Measurements from ENCODE around the gene EXOC7. TPM values are rescaled to one million over a fixed set of nuclear protein-coding genes. Genes with fewer than 3 reads are reported as not detected.

EXOC7 gene
- total and polyA plus RNA-seq, 10 donors: 26.2 to 128 (median 90.8) TPM

- no peak overlapping the region for H3K27ac ChIP-seq
- TF ChIP-seq POLR2A (IDR thresholded peaks at IDR 0.05) (no peak), POLR2AphosphoS5 (IDR thresholded peaks at IDR 0.05) (no peak), CTCF (IDR thresholded peaks at IDR 0.05 in 8 of 11, conservative IDR thresholded peaks at IDR 0.05 in 3 of 11) (no peak)
- no peaks in the 10 kb centered on the region for H3K9me3 ChIP-seq
- no peak for DNase-seq
- H3K36me3 ChIP-seq: peaks cover 3 to 96% (median 86%) of the 10 kb centered on the region in 6 donors
- WGBS, 5 donors: 93 to 98% (median 96%) methylated on average over 7 to 13 of the region's 13 CpGs
- no peaks in the 10 kb centered on the region for H3K4me1 ChIP-seq
- H3K4me3 ChIP-seq: no peak overlapping the region
- no peaks in the 10 kb centered on the region for H3K27me3 ChIP-seq (replicated peaks in 1 of 7)
- intact Hi-C loops (cut with DNase I; ENCODE audit: low total_unique reads): no loop called here
Measured at GRCh38 chr17:76085731-76086366, 17.7 kb downstream of the EXOC7 start.

- WGBS, 5 donors: 85 to 92% (median 86%) methylated on average over 13 to 17 of the region's 17 CpGs
- intact Hi-C loops (cut with DNase I; ENCODE audit: low total_unique reads): no loop called here
- no peaks in the 10 kb centered on the region for H3K9me3 ChIP-seq
- H3K4me1 ChIP-seq: peaks cover 0 to 6% (median under 1%) of the 10 kb centered on the region in 6 donors
- TF ChIP-seq POLR2A (IDR thresholded peaks at IDR 0.05) (no peak), CTCF (IDR thresholded peaks at IDR 0.05 in 8 of 11, conservative IDR thresholded peaks at IDR 0.05 in 3 of 11) (no peak), POLR2AphosphoS5 (IDR thresholded peaks at IDR 0.05) (no peak)
- H3K27me3 ChIP-seq (replicated peaks in 1 of 7): peaks cover 0 to 6% (median 0%) of the 10 kb centered on the region in 7 donors
- peaks cover 3 to 90% (median 80%) of the 10 kb centered on the region in 6 donors for H3K36me3 ChIP-seq
- no peak overlapping the region for H3K4me3 ChIP-seq
- DNase-seq: no peak
- no peak overlapping the region for H3K27ac ChIP-seq
Measured at GRCh38 chr17:76085066-76085730, 18.4 kb downstream of the EXOC7 start.

- no peaks in the 10 kb centered on the region for H3K9me3 ChIP-seq
- H3K27ac ChIP-seq: no peak overlapping the region
- intact Hi-C loops (cut with DNase I; ENCODE audit: low total_unique reads): no loop called here
- H3K4me1 ChIP-seq: peaks cover 0 to 21% (median 7%) of the 10 kb centered on the region in 6 donors
- no peak overlapping the region for H3K4me3 ChIP-seq
- TF ChIP-seq POLR2A (IDR thresholded peaks at IDR 0.05): no peak
- TF ChIP-seq POLR2AphosphoS5 (IDR thresholded peaks at IDR 0.05): peak in 1 of 3 donors; percentile 30
- peaks cover 3 to 75% (median 65%) of the 10 kb centered on the region in 6 donors for H3K36me3 ChIP-seq
- peaks cover 0 to 21% (median 13%) of the 10 kb centered on the region in 7 donors for H3K27me3 ChIP-seq (replicated peaks in 1 of 7)
- 86 to 96% (median 95%) methylated on average over 13 to 15 of the region's 15 CpGs for WGBS, 5 donors
- no peak for DNase-seq
Measured at GRCh38 chr17:76083536-76084182, 19.9 kb downstream of the EXOC7 start.

GRCh38 chr17:76082326-76083251 lies 21.0 kb downstream of the EXOC7 start:
- peaks cover 3 to 64% (median 54%) of the 10 kb centered on the region in 6 donors for H3K36me3 ChIP-seq
- no peak for DNase-seq
- peaks cover 0 to 32% (median 22%) of the 10 kb centered on the region in 7 donors for H3K27me3 ChIP-seq (replicated peaks in 1 of 7)
- peaks cover 0 to 30% (median 7%) of the 10 kb centered on the region in 6 donors for H3K4me1 ChIP-seq
- no peak overlapping the region for H3K4me3 ChIP-seq
- no peak overlapping the region for H3K27ac ChIP-seq
- intact Hi-C loops (cut with DNase I; ENCODE audit: low total_unique reads): no loop called here
- TF ChIP-seq POLR2AphosphoS5 (IDR thresholded peaks at IDR 0.05) (peak in 1 of 3 donors; percentile 22), POLR2A (IDR thresholded peaks at IDR 0.05) (no peak), CTCF (IDR thresholded peaks at IDR 0.05 in 8 of 11, conservative IDR thresholded peaks at IDR 0.05 in 3 of 11) (no peak)
- H3K9me3 ChIP-seq: no peaks in the 10 kb centered on the region
- 81 to 93% (median 90%) methylated on average over 17 to 20 of the region's 20 CpGs for WGBS, 5 donors
